GM23338 (cell line): ENCODE measurements around the gene OR6N1. TPM values are rescaled to one million over a fixed set of nuclear protein-coding genes. Genes with fewer than 3 reads are reported as not detected.

ENCODE experiments used
- ATAC-seq: fragments of 200-7000 bp; cut with Tn5 transposase; 3 replicates; pipeline ENCODE4 v1.9.1; 2020
- DNase-seq: peaks from one replicate; pipeline ENCODE4 v3.0.0-alpha.2; 2015; ENCODE audit warnings: low spot score
- H2AFZ ChIP-seq: fragments of 200-600 bp; sonication (generic); 2 replicates; pipeline ENCODE4 v1.8.0; 2016; ENCODE audit warnings: antibody characterized with exemption, mild to moderate bottlenecking, moderate library complexity
- H3F3A ChIP-seq: fragments of 200-600 bp; sonication (generic); replicated peaks from 2 replicates; pipeline ENCODE4 v1.8.0; 2017; ENCODE audit warnings: antibody characterized with exemption, mixed run types, low read depth
- H3K27ac ChIP-seq: fragments of 200-600 bp; sonication (generic); 2 replicates; pipeline ENCODE4 v1.6.1; 2016; ENCODE audit warnings: low read depth
- H3K27me3 ChIP-seq: fragments of 200-600 bp; sonication (generic); 2 replicates; pipeline ENCODE4 v1.8.0; 2016; ENCODE audit warnings: mild to moderate bottlenecking, mixed run types, moderate library complexity; ENCODE audit not compliant: insufficient read depth
- H3K36me3 ChIP-seq: fragments of 200-600 bp; sonication (generic); 2 replicates; pipeline ENCODE4 v1.8.0; 2016; ENCODE audit warnings: mild to moderate bottlenecking; ENCODE audit not compliant: insufficient read depth
- H3K4me1 ChIP-seq: fragments of 200-600 bp; sonication (generic); 2 replicates; pipeline ENCODE4 v1.8.0; 2016; ENCODE audit warnings: mild to moderate bottlenecking, moderate library complexity; ENCODE audit not compliant: insufficient read depth
- H3K4me2 ChIP-seq: fragments of 200-600 bp; sonication (generic); 2 replicates; pipeline ENCODE4 v1.7.1; 2017; ENCODE audit warnings: mixed run types
- H3K4me3 ChIP-seq: fragments of 200-600 bp; sonication (generic); 2 replicates; pipeline ENCODE4 v1.6.1; 2016; ENCODE audit warnings: mixed run types
- H3K79me2 ChIP-seq: fragments of 200-600 bp; sonication (generic); replicated peaks from 2 replicates; pipeline ENCODE4 v1.8.0; 2017; ENCODE audit warnings: mild to moderate bottlenecking; ENCODE audit not compliant: insufficient read depth
- H3K9me2 ChIP-seq: fragments of 200-600 bp; sonication (generic); 2 replicates; pipeline ENCODE4 v1.8.0; 2017; ENCODE audit not compliant: insufficient read depth
- H4K20me1 ChIP-seq: fragments of 200-600 bp; sonication (generic); replicated peaks from 2 replicates; pipeline ENCODE4 v1.8.0; 2017; ENCODE audit warnings: mild to moderate bottlenecking; ENCODE audit not compliant: insufficient read depth
- H3K27ac Mint-ChIP-seq: 2 replicates; pipeline ENCODE4 v1.8.0; 2020; ENCODE audit warnings: inconsistent platforms, mild to moderate bottlenecking, moderate library complexity, mixed read lengths
- H3K27me3 Mint-ChIP-seq: 3 replicates; pipeline ENCODE4 v1.8.0; 2022; ENCODE audit warnings: low read depth, mild to moderate bottlenecking, moderate library complexity, mixed read lengths, inconsistent platforms; ENCODE audit not compliant: insufficient read depth, poor library complexity
- H3K36me3 Mint-ChIP-seq: 3 replicates; pipeline ENCODE4 v1.8.0; 2021; ENCODE audit warnings: low read depth, mild to moderate bottlenecking, inconsistent platforms, moderate library complexity, mixed read lengths
- H3K4me1 Mint-ChIP-seq: 3 replicates; pipeline ENCODE4 v1.8.0; 2020; ENCODE audit warnings: mild to moderate bottlenecking, inconsistent platforms, mixed read lengths
- H3K4me3 Mint-ChIP-seq: 3 replicates; pipeline ENCODE4 v1.8.0; 2021; ENCODE audit warnings: moderate library complexity, mild to moderate bottlenecking, inconsistent platforms, mixed read lengths
- H3K9me3 Mint-ChIP-seq: 3 replicates; pipeline ENCODE4 v1.8.0; 2020; ENCODE audit warnings: moderate library complexity, mild to moderate bottlenecking, inconsistent platforms, mixed read lengths
- CREB1 ChIP-seq: fragments of 250-450 bp; sonication (Bioruptor Pico); IDR thresholded peaks from 2 replicates; pipeline ENCODE4 v1.5.0; 2020; ENCODE audit warnings: low read depth, mild to moderate bottlenecking, moderate library complexity
- CTCF ChIP-seq, 2 experiments: fragments of 200-600 bp in 1 of 2; sonication (generic) in 1 of 2; conservative IDR thresholded peaks; 2 replicates each; pipeline versions ENCODE4 v1.5.1 to v1.6.1; 2016 to 2017; ENCODE audit warnings: antibody characterized with exemption in 2 of 2, low read depth in 2 of 2, mild to moderate bottlenecking in 2 of 2, moderate library complexity in 1 of 2
- EZH2 ChIP-seq: fragments of 200-600 bp; sonication (generic); IDR thresholded peaks from one replicate; pipeline ENCODE4 v1.8.0; 2017; ENCODE audit warnings: antibody characterized with exemption, mild to moderate bottlenecking, low read depth; ENCODE audit not compliant: unreplicated experiment
- EZH2phosphoT487 ChIP-seq: fragments of 200-600 bp; sonication (generic); IDR thresholded peaks from one replicate; pipeline ENCODE4 v1.8.1; 2018; ENCODE audit warnings: antibody characterized with exemption; ENCODE audit not compliant: unreplicated experiment
- JUNB ChIP-seq: IDR thresholded peaks from one replicate; pipeline ENCODE4 v1.6.1; 2016; ENCODE audit warnings: antibody characterized with exemption; ENCODE audit not compliant: unreplicated experiment
- NANOG ChIP-seq: IDR thresholded peaks from 2 replicates; pipeline ENCODE4 v1.6.1; 2016; ENCODE audit warnings: antibody characterized with exemption, borderline replicate concordance
- POLR2AphosphoS5 ChIP-seq: IDR thresholded peaks from 2 replicates; pipeline ENCODE4 v1.6.1; 2016; ENCODE audit warnings: antibody characterized with exemption, low read depth
- REST ChIP-seq: IDR thresholded peaks from one replicate; pipeline ENCODE4 v1.6.1; 2018; ENCODE audit warnings: antibody characterized with exemption; ENCODE audit not compliant: unreplicated experiment
- STAT1 ChIP-seq: IDR thresholded peaks from one replicate; pipeline ENCODE4 v1.6.1; 2016; ENCODE audit warnings: antibody characterized with exemption; ENCODE audit not compliant: unreplicated experiment
- ZNF114 ChIP-seq: fragments of 250-450 bp; sonication (Bioruptor Pico); IDR thresholded peaks from 2 replicates; pipeline ENCODE4 v1.5.0; 2020; ENCODE audit warnings: mild to moderate bottlenecking, moderate library complexity
- ZNF331 ChIP-seq: fragments of 250-450 bp; sonication (Bioruptor Pico); IDR thresholded peaks from 2 replicates; pipeline ENCODE4 v1.5.0; 2020; ENCODE audit warnings: low read depth, mild to moderate bottlenecking, moderate library complexity
- ZNF462 ChIP-seq: fragments of 250-450 bp; sonication (Bioruptor Pico); IDR thresholded peaks from 2 replicates; pipeline ENCODE4 v1.5.0; 2020; ENCODE audit warnings: mild to moderate bottlenecking, moderate library complexity
- polyA plus RNA-seq: library from polyadenylated mRNA; unstranded; fragments of >200 nt; fragmentation: Nextera tagmentation; extraction: Ambion mirVana; gene quantifications from 2 replicates; pipeline ENCODE4 v1.2.1, GENCODE V29; 2016
- total RNA-seq: library from RNA; depleted of rRNA; stranded (reverse); fragments of >200 nt; shearing (Covaris generic); gene quantifications from 2 replicates; pipeline ENCODE4 v1.2.3, GENCODE V29; 2014
- TF ChIP-seq, protein P1 (sequence below): IDR thresholded peaks from 2 replicates; pipeline ENCODE4 v1.6.1; 2016; ENCODE audit warnings: antibody characterized with exemption

Gene OR6N1
- total and polyA plus RNA-seq, 2 experiments from 2014 or later: not detected

- Histone ChIP-seq H4K20me1 (no peaks in the 10 kb centered on the region), H3K79me2 (no peaks in the 10 kb centered on the region), H3F3A (no peaks in the 10 kb centered on the region), H2AFZ (no peak overlapping the region), H3K9me2 (no peaks in the 10 kb centered on the region), H3K36me3 (no peaks in the 10 kb centered on the region), H3K27ac (no peak overlapping the region), H3K4me3 (no peak overlapping the region), H3K4me1 (no peaks in the 10 kb centered on the region), H3K4me2 (no peak overlapping the region), H3K27me3 (no peaks in the 10 kb centered on the region)
- no peaks in the 10 kb centered on the region for H3K36me3 Mint-ChIP-seq
- H3K9me3 Mint-ChIP-seq: no peaks in the 10 kb centered on the region
- TF ChIP-seq STAT1 (no peak), EZH2 (no peak), ZNF114 (CRISPR knock-in tag) (no peak), JUNB (no peak), NANOG (no peak), ZNF462 (CRISPR knock-in tag) (no peak), EZH2phosphoT487 (no peak), ZNF331 (CRISPR knock-in tag) (no peak), POLR2AphosphoS5 (no peak), CREB1 (CRISPR knock-in tag) (no peak), REST (no peak), CTCF (conservative IDR thresholded peaks at IDR 0.05; ENCODE audit: low read depth in 2 of 2) (no peak)
- TF ChIP-seq, protein P1, sequence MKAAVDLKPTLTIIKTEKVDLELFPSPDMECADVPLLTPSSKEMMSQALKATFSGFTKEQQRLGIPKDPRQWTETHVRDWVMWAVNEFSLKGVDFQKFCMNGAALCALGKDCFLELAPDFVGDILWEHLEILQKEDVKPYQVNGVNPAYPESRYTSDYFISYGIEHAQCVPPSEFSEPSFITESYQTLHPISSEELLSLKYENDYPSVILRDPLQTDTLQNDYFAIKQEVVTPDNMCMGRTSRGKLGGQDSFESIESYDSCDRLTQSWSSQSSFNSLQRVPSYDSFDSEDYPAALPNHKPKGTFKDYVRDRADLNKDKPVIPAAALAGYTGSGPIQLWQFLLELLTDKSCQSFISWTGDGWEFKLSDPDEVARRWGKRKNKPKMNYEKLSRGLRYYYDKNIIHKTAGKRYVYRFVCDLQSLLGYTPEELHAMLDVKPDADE: no peak
- H3K4me1 Mint-ChIP-seq: no peaks in the 10 kb centered on the region
- ATAC-seq: peak; percentile 59
- H3K27ac Mint-ChIP-seq: no peak overlapping the region
- no peak overlapping the region for H3K4me3 Mint-ChIP-seq
- no peaks in the 10 kb centered on the region for H3K27me3 Mint-ChIP-seq
- DNase-seq: peak; percentile 9
Observed at GRCh38 chr1:158714754-158715153, 57.2 kb downstream of the OR6N1 start.
